Right ventricle myocardium superior (tissue), 1 donor: ENCODE data around the gene LHX2. TPM values are rescaled to one million over a fixed set of nuclear protein-coding genes. Genes with fewer than 3 reads are reported as not detected.

Experiments used
- ATAC-seq: fragments of 200-7000 bp; cut with Tn5 transposase; one replicate; pipeline ENCODE4 v1.9.1; 2020; ENCODE audit warnings: mild to moderate bottlenecking; ENCODE audit not compliant: poor library complexity
- DNase-seq: peaks from one replicate; pipeline ENCODE4 v3.0.0-alpha.2; 2020
- intact Hi-C: fragments of 100-400 bp; cut with DNase I; formaldehyde crosslinking; loops from one replicate; pipeline ENCODE4 v1.11.2; 2022
- total RNA-seq: library from RNA; stranded (reverse); fragmentation: NEBNext Ultra II Directional; extraction: Animal tissue kit (Norgen Biotek cat#: 25700); gene quantifications from one replicate; pipeline ENCODE4 v1.2.1, GENCODE V29; 2021
- donor health status: DM: no; HTN: yes; CAD: no; lungs with severe emphysema.

The LHX2 gene
- total RNA-seq, 1 donor from 2014 or later: not detected

DNA sequence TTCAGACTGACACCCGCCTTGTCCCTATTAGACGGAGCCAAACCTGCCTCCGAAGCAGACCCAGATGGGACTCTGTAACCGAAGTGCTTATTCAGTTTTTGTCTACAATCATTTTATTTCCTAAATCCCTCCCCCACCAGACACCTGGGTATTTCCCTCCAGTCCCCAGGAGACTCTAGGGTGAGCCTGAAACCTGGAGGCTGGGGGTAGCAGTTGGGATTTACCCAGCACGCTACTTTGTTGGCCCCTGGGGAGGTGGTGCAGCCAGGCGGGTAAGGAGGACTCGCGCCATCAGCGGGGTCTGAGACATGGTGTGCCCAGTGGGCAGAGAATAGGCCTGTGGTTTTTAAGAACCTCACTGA is 1.3 kb upstream of the LHX2 start:
- intact Hi-C loops: no loop called here
- DNase-seq (no peak), ATAC-seq (no peak)

DNA sequence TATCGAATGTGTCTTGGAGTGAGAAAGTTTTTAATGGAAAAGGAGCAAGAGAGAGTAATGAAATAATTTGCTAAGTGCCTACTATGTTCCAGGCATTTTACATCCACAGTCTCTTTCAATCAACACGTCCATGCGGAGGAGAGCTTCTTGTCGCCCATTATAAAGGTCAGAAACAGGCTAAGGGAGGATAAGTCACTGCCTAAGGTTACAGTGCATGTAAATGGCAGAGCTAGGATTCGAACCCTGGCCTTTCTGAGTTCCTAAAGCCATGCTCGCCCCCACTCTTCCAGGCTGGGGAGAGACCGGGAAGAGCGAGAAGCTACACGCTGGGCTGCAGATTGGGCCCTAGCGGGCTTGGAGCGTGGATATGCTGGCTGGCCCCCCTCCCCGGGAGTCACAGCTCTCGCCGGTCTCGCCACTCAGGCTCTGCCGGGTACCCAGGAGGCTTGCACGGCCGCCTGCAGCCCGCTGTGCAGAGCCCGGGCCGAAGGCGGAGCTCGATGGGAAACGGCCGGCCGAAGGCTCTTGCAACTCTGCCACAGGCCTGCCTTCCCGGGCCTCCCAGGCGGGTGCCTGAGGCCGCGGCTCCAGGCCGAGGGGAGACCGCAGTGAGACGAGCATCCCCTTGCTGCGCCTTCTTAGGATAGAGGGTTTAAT is 775 bp upstream of the LHX2 start:
- ATAC-seq (peak; percentile 30), DNase-seq (no peak)
- intact Hi-C loops: no loop called here

DNA sequence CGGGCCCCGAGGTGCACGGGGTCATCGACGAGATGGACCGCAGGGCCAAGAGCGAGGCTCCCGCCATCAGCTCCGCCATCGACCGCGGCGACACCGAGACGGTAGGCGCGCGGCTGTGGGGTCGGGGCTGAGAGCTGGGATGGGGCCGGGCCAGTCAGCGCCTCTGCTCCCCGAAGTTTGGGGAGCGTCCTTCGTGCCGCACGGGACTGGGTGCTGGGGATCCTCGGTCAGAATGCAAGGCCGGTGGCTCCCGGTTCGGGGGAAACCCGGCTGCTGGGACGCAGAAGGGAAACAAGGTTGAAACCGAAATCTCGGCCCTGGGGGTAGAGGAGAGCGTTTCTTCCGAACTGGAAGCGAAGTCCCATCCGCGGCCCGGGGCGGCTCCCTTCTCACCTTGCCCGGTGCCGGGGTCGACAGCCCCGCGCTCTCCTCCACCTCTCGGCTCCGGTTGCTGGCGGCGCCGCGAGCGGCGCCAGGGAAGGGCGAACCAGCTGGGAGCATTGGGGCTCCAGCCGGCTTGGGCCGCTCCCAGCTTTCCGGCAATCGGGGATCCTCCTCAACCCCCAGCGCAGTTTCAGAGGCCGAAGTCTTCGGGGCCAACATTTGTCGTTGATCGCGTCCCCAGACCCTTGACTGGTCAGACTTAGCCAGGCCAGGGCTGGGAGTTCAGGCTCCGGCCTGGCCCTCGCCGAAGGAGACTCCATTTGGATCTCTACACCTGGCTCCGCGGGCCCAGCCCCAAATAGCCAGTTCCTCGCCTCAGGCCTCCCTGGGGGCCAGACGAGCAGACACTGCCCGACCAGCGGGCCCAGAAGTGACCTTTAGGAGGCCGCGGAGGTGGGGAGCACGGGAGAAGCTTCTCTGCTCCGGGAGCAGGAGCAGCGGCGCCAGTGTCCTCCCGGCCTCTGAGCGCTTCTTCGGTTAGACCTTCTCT is 1.1 kb downstream of the LHX2 start:
- ATAC-seq (no peak), DNase-seq (no peak)
- intact Hi-C loops: no loop called here

DNA sequence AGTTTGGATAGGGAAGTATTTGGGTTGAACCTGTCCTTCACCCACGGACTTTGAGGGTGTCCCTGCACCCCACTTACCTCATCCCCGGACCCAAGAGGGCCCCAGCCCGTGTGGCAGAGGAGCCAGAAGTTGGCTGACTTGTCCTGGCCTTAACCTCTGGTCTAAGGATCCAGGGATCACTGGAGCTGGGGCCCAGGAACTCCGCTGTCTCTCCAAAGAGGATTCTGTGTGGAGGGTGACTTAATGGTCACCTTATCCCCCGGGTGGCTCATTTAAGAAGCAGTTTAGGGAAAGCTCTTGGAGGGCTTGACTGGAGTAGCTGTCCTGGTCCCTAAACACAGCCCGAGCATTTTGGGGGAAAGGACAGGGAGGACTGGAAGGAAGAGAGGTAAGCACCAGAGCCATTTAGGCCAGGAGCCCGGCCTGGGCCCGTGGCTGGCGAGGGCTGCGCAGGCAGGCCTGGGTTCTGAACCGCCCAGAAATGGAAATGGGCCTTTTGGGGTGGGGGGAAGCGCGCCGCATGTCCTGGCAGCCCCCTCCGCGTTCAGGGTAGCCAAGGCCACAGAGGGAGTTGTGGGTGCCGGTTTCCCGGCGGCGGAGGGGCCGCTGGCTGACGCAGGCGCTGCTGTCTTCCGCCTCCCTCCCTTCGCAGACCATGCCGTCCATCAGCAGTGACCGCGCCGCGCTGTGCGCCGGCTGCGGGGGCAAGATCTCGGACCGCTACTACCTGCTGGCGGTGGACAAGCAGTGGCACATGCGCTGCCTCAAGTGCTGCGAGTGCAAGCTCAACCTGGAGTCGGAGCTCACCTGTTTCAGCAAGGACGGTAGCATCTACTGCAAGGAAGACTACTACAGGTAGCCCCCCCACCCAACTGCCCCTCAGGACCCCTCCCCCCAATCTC is 2.0 kb downstream of the LHX2 start:
- no peak for DNase-seq

DNA sequence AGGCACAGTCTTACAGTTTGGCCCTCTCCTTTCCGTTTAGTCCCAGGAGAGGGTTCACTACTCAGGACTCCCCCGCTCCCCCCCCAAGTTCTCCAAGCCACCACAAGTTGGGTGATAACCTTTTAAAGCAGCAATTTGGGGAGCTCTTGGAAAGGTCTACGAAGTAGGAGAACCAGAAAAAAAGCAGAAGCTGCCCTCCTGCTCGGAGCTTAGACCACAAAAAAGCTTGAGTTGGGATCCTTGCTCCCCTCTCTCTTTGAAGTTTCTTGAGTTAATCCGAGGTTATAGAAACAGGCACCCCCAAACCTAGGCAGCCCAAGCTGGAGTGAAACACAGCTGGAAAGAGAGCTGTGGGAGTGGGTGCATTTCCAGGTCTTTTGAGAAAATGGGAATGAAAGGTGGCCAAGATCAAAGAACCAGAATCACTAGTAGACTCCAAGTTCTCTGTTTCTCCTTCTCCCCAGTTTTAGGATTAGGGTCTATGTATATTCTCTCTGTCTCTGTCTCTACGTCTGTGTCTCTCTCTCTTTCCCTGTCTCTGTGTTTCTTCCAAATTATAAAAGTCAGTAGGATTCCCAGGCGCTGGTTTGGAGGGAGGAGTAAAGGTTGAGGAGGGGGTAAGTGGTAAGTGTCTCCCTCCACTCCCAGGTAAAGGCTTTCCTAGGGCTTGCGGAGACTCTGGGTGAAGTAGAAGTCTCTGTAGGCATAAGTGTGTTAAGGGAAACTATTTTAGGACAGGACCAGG is 2.8 kb downstream of the LHX2 start:
- DNase-seq: no peak
- no peak for ATAC-seq
- intact Hi-C loops: no loop called here

More for the DNA sequence above, 2.0 kb downstream of the LHX2 start:
- no peak for ATAC-seq
- intact Hi-C loops: no loop called here

DNA sequence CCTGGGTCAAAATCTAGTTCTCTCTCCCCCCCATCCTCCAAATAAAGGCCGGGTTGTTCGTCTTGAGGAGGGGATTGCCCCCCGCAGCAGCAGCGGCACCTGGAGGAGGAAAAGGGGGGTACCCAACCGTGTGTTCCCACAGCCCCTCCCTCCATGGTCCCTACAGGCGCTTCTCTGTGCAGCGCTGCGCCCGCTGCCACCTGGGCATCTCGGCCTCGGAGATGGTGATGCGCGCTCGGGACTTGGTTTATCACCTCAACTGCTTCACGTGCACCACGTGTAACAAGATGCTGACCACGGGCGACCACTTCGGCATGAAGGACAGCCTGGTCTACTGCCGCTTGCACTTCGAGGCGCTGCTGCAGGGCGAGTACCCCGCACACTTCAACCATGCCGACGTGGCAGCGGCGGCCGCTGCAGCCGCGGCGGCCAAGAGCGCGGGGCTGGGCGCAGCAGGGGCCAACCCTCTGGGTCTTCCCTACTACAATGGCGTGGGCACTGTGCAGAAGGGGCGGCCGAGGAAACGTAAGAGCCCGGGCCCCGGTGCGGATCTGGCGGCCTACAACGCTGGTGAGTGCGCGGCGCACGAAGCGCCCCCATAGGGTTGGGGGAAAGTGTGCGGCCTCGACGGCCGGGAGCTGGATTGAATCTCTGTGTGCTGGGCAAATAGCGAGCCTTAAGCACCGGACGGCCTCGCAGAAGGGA is 3.5 kb downstream of the LHX2 start:
- no peak for DNase-seq
- no peak for ATAC-seq
- intact Hi-C loops: no loop called here

DNA sequence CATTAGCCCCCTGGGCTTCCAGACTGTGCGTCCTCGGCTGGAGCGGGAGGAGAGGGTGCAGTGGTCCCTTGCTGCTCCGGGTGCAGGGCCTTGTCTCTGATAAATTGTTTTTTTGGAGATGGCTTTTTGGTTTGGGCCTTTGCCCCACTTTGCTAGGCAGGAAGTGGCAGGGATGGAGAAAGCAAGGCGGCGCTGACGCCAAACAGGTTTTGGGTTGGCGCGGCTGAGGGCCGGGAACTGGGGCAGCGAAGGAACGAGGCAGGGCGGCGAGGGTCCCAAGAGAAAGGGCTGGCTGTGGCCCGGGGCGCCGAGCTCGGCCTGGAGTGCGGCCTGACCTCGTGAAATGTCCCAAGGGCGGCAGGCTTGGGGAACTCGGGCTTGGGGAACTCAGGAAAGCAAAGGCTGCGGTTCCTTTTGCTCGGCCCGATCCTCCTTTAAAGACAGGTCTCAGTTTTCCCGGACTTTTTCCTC is 4.1 kb downstream of the LHX2 start:
- ATAC-seq (no peak), DNase-seq (no peak)
- intact Hi-C loops: no loop called here

DNA sequence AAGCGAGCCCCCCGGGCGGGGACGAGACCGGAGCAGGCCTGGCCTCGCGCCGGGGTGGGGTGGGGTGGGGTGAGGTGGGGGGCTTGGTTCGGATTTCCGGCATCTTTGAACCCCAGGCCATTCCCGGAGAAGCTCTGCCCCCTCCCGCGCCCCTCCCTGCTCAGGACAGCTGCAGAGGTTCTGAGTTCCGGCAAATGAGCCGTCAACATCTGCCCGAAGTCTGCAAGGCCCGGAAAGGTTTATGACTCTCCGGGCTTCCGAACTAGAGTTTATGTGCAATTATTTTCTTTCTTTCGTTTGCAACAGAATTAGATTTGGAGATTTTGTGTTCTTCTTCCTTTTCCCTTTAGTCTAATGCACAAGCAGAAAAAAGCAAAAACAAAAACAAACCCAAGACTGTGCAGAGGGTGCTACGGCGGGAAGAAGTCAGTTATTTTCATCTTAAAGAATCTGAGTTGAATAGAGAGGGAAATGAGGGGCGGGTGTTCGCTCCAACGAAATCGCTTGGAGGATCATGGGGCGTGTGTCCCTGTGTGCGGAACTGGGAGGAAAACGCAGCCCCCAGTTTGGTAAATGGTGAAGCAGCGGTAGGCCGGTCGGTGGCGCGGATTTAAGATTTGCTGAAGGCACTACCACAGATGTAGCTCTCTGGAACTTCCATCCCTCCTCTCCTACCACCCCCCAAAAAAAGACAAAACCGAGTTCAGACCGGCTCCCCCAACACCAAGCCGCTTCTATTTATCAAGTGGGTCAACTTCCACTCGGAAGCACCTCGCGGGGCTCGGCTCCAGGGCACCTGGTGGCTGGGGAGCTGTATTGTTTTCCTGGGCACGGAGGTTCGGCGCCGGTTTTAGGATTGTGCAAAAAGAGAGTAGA is 4.8 kb downstream of the LHX2 start:
- intact Hi-C loops: no loop called here
- ATAC-seq (no peak), DNase-seq (no peak)

DNA sequence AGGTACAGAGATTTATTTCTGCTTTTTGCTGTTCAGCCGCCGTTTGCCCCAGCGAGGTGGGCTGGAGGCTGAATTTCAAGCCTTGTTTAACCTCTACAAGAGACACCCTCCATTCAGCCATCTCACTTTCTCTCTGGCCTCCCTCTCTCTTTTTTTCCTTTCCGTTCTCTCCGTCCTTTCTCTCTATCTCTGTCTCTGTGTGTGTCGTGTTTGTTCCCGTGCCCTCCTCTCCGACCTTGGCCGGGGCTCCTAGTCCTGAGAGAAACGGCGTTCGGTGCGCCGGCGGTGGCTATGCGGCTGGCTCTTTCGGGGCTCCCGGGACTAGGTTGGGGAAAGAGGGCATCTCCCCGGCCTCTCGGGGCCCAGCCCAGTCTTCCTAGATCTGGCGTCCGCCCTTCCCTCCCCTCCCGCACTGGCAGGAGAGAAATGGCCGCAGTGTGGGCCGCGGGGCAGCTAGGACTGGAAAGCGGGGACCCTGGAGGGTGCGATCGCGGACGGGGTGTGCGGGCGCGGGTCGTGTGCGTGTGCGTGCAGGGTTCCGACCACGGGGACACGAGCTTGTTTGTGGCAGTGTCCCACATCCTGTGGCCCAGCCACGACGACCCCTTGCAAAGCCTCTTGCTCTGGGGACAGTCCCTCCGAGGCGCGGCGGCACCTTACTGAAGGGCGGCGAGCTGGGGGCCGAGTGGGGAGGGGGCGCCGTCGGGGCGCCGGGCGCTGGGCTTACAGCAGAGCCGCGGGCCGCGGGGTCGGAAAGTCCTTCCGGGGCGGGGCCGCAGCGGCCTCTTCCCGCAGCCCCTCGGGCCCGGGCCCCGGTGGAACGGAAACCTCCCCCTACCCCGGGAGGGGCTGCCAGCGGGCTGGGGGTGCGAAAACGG is 5.7 kb downstream of the LHX2 start:
- DNase-seq (no peak), ATAC-seq (no peak)
- intact Hi-C loops: no loop called here

DNA sequence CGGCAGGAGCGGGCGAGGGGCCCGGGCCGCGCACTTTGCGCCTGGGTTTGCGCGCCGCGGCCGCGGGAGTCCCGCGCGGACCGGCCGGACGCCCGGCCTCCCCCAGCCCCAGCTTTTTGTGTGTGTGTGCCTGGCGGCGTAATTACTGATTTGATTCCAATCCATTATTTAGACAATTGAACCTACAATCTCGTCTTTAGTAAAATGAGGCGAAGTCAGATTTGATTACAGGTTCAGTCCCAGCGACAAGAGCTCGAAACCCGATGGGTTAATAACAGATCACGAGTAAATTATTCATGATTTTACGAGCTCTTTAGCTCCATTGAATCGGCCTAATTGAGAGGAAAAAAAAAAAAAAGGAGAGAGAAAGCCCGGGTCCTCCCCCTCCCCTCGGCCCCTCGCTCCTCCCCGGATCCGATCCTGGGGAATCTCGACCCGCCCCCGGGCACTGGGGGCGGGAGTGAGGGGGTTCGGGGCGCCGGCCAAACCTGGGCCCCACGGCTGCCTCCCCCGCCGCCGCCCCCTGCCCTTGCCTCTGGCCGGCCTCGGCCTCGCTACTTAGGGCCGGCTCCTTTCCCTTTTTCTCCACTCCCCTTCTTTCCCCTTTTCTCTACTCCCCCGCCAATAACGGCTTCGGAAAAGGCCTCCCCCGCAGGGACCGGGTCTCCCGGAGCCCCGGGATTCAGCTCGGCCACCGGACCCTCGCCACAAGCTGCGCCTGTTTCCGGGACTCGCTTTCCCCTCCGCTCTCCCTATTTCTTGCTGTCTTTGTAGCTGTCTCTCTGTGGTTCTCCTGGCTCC is 6.6 kb downstream of the LHX2 start:
- ATAC-seq (no peak), DNase-seq (no peak)
- intact Hi-C loops: no loop called here

DNA sequence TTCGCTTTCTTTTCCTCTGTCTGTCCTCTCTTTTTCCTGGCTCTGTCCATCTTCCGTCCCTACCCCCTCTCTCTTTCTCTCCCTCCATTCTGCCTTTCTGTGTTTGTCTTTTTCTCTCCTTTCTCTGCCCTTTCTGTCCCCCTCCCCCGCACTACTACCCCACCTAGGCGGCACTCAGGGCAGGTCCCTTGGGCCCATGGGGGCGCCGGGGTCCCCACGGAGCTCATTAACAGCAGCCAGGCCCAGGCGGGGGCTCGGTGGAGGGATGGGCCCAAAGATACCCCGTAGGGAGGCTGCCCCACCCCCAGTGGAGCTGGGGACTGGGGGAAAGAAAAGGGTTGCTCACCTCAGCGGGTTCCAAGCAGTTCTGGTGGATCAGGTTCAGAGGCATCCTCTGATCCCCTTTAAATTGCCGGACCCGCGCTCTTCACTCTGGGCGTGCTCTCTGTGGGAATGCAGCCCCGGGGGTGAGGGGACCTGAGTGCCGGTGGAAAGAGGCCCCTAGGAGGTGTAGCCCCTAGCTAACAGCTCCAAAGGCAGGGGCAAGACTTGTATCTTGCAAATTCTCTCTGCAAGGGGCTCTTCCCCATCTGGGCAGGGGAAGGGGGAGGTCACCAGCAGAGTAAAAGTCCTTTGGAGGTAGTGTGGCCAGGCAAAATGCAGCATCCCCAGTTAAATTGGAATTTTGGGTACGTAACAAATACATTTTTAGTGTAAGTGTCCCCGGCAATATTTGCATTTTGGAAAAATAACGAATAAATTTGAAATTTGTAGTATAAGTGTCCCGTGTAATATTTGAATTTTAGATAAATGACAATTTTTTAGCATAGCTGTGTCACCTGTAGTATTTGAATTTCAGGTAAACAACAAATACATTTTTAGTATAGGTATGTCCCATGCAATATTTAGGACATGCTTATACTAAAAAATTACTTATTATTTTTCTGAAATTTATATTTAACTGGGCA is 7.4 kb downstream of the LHX2 start:
- DNase-seq: no peak
- ATAC-seq: no peak
- intact Hi-C loops: no loop called here

DNA sequence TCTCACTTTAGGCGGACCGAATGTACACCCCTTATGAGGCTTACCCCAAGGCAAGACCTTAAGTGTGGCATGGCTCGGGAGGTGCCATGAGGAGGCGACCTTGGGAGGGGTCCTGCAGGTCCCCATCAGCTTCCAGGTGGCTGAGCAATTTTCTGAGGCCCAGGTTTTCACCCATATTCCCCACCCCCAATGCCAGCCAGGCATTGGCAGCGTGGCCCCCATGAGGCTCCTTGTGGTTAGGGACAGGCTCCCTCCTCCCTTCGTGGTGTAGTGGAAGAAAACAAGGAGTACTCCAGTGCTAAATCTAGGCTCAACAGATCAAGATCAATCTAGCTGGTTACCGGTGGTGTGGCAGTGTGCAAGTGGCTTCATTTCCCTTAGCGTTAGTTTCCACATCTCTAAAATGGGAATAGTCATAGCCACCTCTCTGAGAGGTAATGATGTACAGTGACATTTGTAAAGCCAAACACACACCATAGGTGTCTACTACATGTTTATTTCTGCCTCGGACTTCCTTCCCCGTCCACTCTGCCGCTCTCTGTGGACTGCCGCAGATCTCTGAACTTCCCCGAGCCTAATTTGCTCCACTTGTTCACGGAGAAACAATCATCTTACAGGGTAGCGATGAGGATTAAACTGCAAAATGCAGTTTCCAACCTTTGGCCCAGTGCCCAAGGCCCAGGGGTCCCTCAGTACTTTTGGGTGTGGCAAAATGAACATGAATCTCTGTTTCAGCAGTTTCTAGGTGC is 8.4 kb downstream of the LHX2 start:
- DNase-seq (no peak), ATAC-seq (no peak)
- intact Hi-C loops: no loop called here

DNA sequence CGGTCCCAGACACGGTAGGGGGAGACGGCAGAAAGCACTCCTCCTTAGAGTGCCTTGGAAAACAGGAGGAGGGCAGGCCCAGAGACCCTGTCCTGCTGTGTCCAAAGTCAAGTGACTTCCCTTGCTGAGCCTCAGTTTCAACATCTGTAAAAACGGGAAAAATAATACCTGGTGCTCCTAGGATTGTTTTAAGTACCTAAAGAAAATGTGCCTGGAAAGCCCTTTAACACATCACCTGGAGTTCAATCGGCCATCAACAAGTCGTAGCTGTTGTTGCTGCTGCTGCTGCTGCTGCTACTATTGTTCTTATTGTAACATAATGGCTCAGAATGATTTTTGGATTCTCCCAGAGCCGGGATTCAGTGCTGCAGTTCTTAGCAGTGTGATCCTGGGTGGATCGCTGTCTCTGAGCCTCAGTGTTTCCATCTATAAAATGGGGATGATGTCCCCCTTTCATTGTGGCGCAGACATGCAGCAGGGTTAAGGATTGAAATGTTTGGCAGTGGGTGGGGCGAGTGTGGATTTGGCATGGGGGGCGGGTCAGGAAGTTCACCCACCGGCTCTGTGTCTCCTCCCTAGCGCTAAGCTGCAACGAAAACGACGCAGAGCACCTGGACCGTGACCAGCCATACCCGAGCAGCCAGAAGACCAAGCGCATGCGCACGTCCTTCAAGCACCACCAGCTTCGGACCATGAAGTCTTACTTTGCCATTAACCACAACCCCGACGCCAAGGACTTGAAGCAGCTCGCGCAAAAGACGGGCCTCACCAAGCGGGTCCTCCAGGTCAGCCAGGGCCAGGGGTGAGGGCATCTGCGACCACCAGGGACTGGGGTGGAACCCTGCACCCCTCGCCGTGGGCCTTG is 9.2 kb downstream of the LHX2 start:
- no peak for DNase-seq
- no peak for ATAC-seq
- intact Hi-C loops: no loop called here
